Measurements from ENCODE around the gene JUNB.

GRCh38 chr19:12841094-12841493 lies 49.8 kb downstream of the JUNB start:
- TF ChIP-seq MYC (IDR thresholded peaks at IDR 0.05; ENCODE audit: low read depth, low read length) (no peak), POLR2A (IDR thresholded peaks at IDR 0.05; ENCODE audit: extremely low read depth, insufficient read length) (no peak)
- TF ChIP-seq, protein P1, sequence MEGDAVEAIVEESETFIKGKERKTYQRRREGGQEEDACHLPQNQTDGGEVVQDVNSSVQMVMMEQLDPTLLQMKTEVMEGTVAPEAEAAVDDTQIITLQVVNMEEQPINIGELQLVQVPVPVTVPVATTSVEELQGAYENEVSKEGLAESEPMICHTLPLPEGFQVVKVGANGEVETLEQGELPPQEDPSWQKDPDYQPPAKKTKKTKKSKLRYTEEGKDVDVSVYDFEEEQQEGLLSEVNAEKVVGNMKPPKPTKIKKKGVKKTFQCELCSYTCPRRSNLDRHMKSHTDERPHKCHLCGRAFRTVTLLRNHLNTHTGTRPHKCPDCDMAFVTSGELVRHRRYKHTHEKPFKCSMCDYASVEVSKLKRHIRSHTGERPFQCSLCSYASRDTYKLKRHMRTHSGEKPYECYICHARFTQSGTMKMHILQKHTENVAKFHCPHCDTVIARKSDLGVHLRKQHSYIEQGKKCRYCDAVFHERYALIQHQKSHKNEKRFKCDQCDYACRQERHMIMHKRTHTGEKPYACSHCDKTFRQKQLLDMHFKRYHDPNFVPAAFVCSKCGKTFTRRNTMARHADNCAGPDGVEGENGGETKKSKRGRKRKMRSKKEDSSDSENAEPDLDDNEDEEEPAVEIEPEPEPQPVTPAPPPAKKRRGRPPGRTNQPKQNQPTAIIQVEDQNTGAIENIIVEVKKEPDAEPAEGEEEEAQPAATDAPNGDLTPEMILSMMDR (IDR thresholded peaks at IDR 0.05; ENCODE audit: low read depth, low read length), result no peak
